K562 (cell line): ENCODE measurements around the gene ADM5.

Experiments used
- HSF4 ChIP-seq: fragments of 250-450 bp; sonication (Bioruptor Pico); IDR thresholded peaks from 2 replicates; pipeline ENCODE4 v2.1.2; 2022; ENCODE audit warnings: mild to moderate bottlenecking, moderate library complexity, borderline replicate concordance
- KAT8 ChIP-seq: fragments of 450-650 bp; IDR thresholded peaks from 2 replicates; pipeline ENCODE4 v1.6.1; 2016; ENCODE audit warnings: low read depth, mild to moderate bottlenecking
- RBM14 ChIP-seq: fragments of 200-400 bp; formaldehyde crosslinking; IDR thresholded peaks from 2 replicates; pipeline ENCODE4 v1.6.1; 2018; ENCODE audit warnings: low read depth, mild to moderate bottlenecking, low read length, moderate library complexity, borderline replicate concordance; ENCODE audit not compliant: insufficient read depth
- ZNF133 ChIP-seq: fragments of 250-450 bp; sonication (Bioruptor Pico); IDR thresholded peaks from 2 replicates; pipeline ENCODE4 v1.4.0; 2020; ENCODE audit warnings: mild to moderate bottlenecking
- ZNF239 ChIP-seq: fragments of 250-450 bp; sonication (Bioruptor Pico); IDR thresholded peaks from 2 replicates; pipeline ENCODE4 v1.4.0; 2020; ENCODE audit warnings: mild to moderate bottlenecking
- TF ChIP-seq, protein P1 (sequence below): IDR thresholded peaks from 2 replicates; pipeline ENCODE4 v1.6.1; 2016; ENCODE audit warnings: missing genetic modification characterization, missing compliant biosample characterization

DNA sequence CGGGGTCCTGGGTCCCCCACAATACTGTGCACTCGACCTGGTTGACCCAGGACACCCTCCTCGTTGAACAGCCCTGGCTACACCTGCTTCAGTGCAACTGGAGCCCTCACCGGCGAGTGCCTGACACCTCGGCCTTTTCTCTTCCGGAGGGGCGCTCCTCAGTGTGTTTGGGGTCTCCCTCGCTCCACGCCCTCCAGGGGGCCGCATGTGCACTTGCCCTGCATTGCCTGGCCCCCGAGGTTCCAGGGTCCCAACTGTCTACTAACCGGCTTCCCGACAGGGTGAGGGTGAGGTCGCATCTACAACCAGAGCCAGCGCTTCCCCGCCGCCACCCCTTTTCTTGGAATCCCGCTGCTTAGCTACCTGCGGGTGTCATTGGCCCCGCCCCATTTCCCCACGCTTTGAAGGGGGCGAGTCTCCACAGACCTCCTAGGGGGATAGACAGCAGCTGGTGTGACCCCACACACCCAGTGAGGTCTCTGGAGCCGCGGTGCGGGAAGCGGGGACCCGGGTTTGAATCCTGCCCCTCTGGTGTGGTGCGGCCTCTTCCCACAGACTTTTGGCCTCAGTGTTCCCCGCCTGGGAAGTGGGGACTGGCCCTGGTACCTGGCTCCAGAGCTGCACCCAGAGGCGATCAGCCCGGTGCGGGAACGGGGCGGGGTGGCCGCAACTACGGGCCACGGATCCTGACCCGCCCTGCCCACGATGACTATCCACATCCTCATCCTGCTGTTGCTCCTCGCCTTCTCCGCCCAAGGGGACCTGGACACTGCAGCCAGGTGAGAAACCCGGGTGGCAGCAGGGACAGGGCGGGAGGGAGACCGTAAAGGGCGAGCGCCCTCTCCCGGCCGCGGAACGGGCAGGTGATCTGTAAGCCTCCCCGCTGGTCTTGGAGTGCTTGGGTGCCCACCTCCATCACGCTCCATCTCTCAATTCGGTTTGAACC is at the start of gene ADM5:
- TF ChIP-seq ZNF239 (CRISPR knock-in tag) (no peak), HSF4 (CRISPR knock-in tag) (no peak), ZNF133 (CRISPR knock-in tag) (no peak), RBM14 (no peak), KAT8 (no peak)
- TF ChIP-seq, protein P1, sequence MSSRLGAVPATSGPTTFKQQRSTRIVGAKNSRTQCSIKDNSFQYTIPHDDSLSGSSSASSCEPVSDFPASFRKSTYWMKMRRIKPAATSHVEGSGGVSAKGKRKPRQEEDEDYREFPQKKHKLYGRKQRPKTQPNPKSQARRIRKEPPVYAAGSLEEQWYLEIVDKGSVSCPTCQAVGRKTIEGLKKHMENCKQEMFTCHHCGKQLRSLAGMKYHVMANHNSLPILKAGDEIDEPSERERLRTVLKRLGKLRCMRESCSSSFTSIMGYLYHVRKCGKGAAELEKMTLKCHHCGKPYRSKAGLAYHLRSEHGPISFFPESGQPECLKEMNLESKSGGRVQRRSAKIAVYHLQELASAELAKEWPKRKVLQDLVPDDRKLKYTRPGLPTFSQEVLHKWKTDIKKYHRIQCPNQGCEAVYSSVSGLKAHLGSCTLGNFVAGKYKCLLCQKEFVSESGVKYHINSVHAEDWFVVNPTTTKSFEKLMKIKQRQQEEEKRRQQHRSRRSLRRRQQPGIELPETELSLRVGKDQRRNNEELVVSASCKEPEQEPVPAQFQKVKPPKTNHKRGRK (tag): no peak
